ENCODE results near the gene CHST7.

DNA sequence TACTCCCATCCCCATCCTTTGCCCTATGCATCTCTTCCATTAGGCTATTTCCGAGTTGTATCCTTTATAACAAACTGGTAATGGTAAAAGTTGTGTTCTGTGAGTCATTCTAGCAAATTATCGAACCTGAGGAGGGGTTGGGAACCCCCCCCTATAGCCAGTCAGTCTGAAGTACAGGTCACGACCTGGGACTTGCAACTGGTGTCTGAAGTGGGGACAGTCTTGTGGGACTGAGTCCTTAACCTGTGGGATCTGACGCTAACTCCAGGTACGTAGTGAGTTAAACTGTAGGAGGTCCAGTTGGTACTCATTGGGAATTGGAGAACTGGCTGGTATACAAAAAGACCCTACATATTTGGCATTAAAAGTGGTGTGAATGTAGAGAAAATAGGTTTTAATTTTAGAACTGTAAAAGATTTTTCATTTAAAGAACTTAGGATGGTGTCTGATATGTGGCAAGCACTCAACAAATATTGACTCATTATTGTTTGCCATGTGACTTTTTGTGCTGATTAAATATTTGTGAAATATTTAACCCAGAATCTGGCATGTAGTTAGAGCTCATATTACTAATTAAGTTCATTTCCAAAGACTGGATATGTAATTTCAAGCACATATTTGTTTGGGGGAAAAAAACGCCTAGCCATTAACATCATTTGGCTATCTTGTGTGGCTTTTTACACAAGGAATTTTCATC, 50.7 kb downstream of the CHST7 start:
- TF ChIP-seq POLR2AphosphoS5 (IDR thresholded peaks at IDR 0.05; ENCODE audit: low read depth, low read length) (no peak), SIN3A (IDR thresholded peaks at IDR 0.05; ENCODE audit: borderline replicate concordance, insufficient read depth, low read depth, low read length) (no peak)
- TF ChIP-seq, protein P1, sequence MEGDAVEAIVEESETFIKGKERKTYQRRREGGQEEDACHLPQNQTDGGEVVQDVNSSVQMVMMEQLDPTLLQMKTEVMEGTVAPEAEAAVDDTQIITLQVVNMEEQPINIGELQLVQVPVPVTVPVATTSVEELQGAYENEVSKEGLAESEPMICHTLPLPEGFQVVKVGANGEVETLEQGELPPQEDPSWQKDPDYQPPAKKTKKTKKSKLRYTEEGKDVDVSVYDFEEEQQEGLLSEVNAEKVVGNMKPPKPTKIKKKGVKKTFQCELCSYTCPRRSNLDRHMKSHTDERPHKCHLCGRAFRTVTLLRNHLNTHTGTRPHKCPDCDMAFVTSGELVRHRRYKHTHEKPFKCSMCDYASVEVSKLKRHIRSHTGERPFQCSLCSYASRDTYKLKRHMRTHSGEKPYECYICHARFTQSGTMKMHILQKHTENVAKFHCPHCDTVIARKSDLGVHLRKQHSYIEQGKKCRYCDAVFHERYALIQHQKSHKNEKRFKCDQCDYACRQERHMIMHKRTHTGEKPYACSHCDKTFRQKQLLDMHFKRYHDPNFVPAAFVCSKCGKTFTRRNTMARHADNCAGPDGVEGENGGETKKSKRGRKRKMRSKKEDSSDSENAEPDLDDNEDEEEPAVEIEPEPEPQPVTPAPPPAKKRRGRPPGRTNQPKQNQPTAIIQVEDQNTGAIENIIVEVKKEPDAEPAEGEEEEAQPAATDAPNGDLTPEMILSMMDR (IDR thresholded peaks at IDR 0.05): no peak
